H9 (cell line): ENCODE data around the gene KIF16B. TPM values are rescaled to one million over a fixed set of nuclear protein-coding genes. Genes with fewer than 3 reads are reported as not detected.

Source experiments
- DNase-seq: peaks from one replicate; pipeline ENCODE4 v3.0.0-alpha.2; 2017
- H2AFZ ChIP-seq: one replicate; pipeline ENCODE4 v1.6.1; 2013; ENCODE audit warnings: mild to moderate bottlenecking, low read length, control low read depth, moderate library complexity
- H2AK5ac ChIP-seq: 2 replicates; pipeline ENCODE4 v1.6.1; 2013; ENCODE audit warnings: low read length, control low read depth, mixed read lengths; ENCODE audit not compliant: insufficient read length
- H2BK120ac ChIP-seq: one replicate; pipeline ENCODE4 v1.6.1; 2013; ENCODE audit warnings: low read depth, mild to moderate bottlenecking, low read length, control low read depth, inconsistent platforms; ENCODE audit not compliant: poor library complexity, severe bottlenecking
- H2BK12ac ChIP-seq: 2 replicates; pipeline ENCODE4 v1.6.1; 2013; ENCODE audit warnings: low read length, control low read depth, mixed read lengths, low read depth; ENCODE audit not compliant: insufficient read length
- H2BK15ac ChIP-seq: 2 replicates; pipeline ENCODE4 v1.6.1; 2013; ENCODE audit warnings: low read depth, low read length, control low read depth
- H2BK20ac ChIP-seq: one replicate; pipeline ENCODE4 v1.6.1; 2013; ENCODE audit warnings: low read depth, mild to moderate bottlenecking, low read length, control low read depth, inconsistent platforms; ENCODE audit not compliant: poor library complexity, severe bottlenecking
- H2BK5ac ChIP-seq: 2 replicates; pipeline ENCODE4 v1.6.1; 2013; ENCODE audit warnings: low read length, control low read depth, mixed read lengths; ENCODE audit not compliant: insufficient read length
- H3K14ac ChIP-seq: 2 replicates; pipeline ENCODE4 v1.6.1; 2013; ENCODE audit warnings: low read length, control low read depth; ENCODE audit not compliant: insufficient read depth
- H3K18ac ChIP-seq: 2 replicates; pipeline ENCODE4 v1.6.1; 2013; ENCODE audit warnings: low read depth, mild to moderate bottlenecking, mixed read lengths, low read length, control low read depth; ENCODE audit not compliant: insufficient read length
- H3K23ac ChIP-seq: 2 replicates; pipeline ENCODE4 v1.6.1; 2013; ENCODE audit warnings: low read length, control low read depth, mixed read lengths, low read depth; ENCODE audit not compliant: insufficient read length
- H3K23me2 ChIP-seq: 2 replicates; pipeline ENCODE4 v1.6.1; 2013; ENCODE audit warnings: low read depth, mild to moderate bottlenecking, mixed read lengths, low read length, control low read depth; ENCODE audit not compliant: insufficient read length, poor library complexity, severe bottlenecking
- H3K27ac ChIP-seq: 2 replicates; pipeline ENCODE4 v1.5.1; 2013; ENCODE audit warnings: low read length, control low read depth, mixed read lengths, low read depth; ENCODE audit not compliant: insufficient read length
- H3K27me3 ChIP-seq: 2 replicates; pipeline ENCODE4 v1.6.1; 2013; ENCODE audit warnings: low read length, control low read depth, inconsistent platforms; ENCODE audit not compliant: insufficient read depth
- H3K4ac ChIP-seq: 2 replicates; pipeline ENCODE4 v1.6.1; 2013; ENCODE audit warnings: low read depth, mild to moderate bottlenecking, control low read depth, inconsistent platforms, low read length, moderate library complexity
- H3K4me1 ChIP-seq: 2 replicates; pipeline ENCODE4 v1.6.1; 2013; ENCODE audit warnings: low read length, control low read depth, inconsistent platforms; ENCODE audit not compliant: insufficient read depth
- H3K4me2 ChIP-seq: 2 replicates; pipeline ENCODE4 v1.6.1; 2013; ENCODE audit warnings: low read length, control low read depth, mixed read lengths; ENCODE audit not compliant: insufficient read length, insufficient read depth
- H3K56ac ChIP-seq: 2 replicates; pipeline ENCODE4 v1.6.1; 2013; ENCODE audit warnings: low read depth, mild to moderate bottlenecking, mixed read lengths, low read length, control low read depth; ENCODE audit not compliant: insufficient read length
- H3K79me1 ChIP-seq: 2 replicates; pipeline ENCODE4 v1.6.1; 2013; ENCODE audit warnings: low read depth, mild to moderate bottlenecking, moderate library complexity, low read length, control low read depth, inconsistent platforms; ENCODE audit not compliant: insufficient read depth, poor library complexity, severe bottlenecking
- H3K79me2 ChIP-seq: 2 replicates; pipeline ENCODE4 v1.6.1; 2013; ENCODE audit warnings: low read length, control low read depth, inconsistent platforms; ENCODE audit not compliant: insufficient read depth
- H3K9ac ChIP-seq: 2 replicates; pipeline ENCODE4 v1.6.1; 2013; ENCODE audit warnings: low read length, control low read depth, mixed read lengths; ENCODE audit not compliant: insufficient read length; ENCODE audit errors: extremely low read depth
- H3K9me3 ChIP-seq: one replicate; pipeline ENCODE4 v1.6.1; 2013; ENCODE audit warnings: low read depth, low read length, inconsistent platforms; ENCODE audit not compliant: control insufficient read depth
- H3T11ph ChIP-seq: one replicate; pipeline ENCODE4 v1.6.1; 2013; ENCODE audit warnings: mild to moderate bottlenecking, low read length, control low read depth, inconsistent platforms
- H4K20me1 ChIP-seq: one replicate; pipeline ENCODE4 v1.6.1; 2013; ENCODE audit not compliant: control insufficient read depth, insufficient read length, insufficient read depth
- H4K5ac ChIP-seq: 2 replicates; pipeline ENCODE4 v1.6.1; 2013; ENCODE audit warnings: low read depth, mild to moderate bottlenecking, mixed read lengths, low read length, control low read depth; ENCODE audit not compliant: insufficient read length
- H4K8ac ChIP-seq: replicated peaks from 2 replicates; pipeline ENCODE4 v1.6.1; 2013; ENCODE audit warnings: low read length, control low read depth, mixed read lengths, low read depth; ENCODE audit not compliant: insufficient read length
- H4K91ac ChIP-seq: 2 replicates; pipeline ENCODE4 v1.6.1; 2013; ENCODE audit warnings: low read depth, mild to moderate bottlenecking, moderate library complexity, mixed read lengths, low read length, control low read depth; ENCODE audit not compliant: insufficient read length
- H3K27ac Mint-ChIP-seq, 3 experiments: 2 replicates in 2 of 3; 3 replicates in 1 of 3; pipeline ENCODE4 v1.8.0; 2020 to 2021; ENCODE audit warnings: mixed read lengths in 3 of 3, mild to moderate bottlenecking in 1 of 3, moderate library complexity in 1 of 3
- H3K27me3 Mint-ChIP-seq: 2 replicates; pipeline ENCODE4 v1.8.0; 2021; ENCODE audit warnings: low read depth, mild to moderate bottlenecking, moderate library complexity, mixed read lengths
- H3K36me3 Mint-ChIP-seq, 3 experiments: 2 replicates in 2 of 3; 3 replicates in 1 of 3; pipeline ENCODE4 v1.8.0; 2020 to 2021; ENCODE audit warnings: low read depth in 3 of 3, mixed read lengths in 3 of 3; ENCODE audit not compliant: insufficient read depth in 1 of 3
- H3K4me1 Mint-ChIP-seq, 2 experiments: 2 replicates each; pipeline ENCODE4 v1.8.0; 2020; ENCODE audit warnings: mixed read lengths in 2 of 2
- H3K4me3 Mint-ChIP-seq, 2 experiments: 2 replicates in 1 of 2; 3 replicates in 1 of 2; pipeline ENCODE4 v1.8.0; 2020 to 2021; ENCODE audit warnings: mild to moderate bottlenecking in 2 of 2, mixed read lengths in 2 of 2, moderate library complexity in 1 of 2
- H3K9me3 Mint-ChIP-seq, 2 experiments: 2 replicates in 1 of 2; 3 replicates in 1 of 2; pipeline ENCODE4 v1.8.0; 2020; ENCODE audit warnings: mild to moderate bottlenecking in 2 of 2, mixed read lengths in 2 of 2, moderate library complexity in 1 of 2
- CTCF ChIP-seq: fragments of 200-600 bp; sonication (generic); conservative IDR thresholded peaks from 3 replicates; pipeline ENCODE4 v1.8.0; 2021; ENCODE audit warnings: antibody characterized with exemption, mild to moderate bottlenecking
- WGBS: extraction: QIAGEN DNeasy Blood & Tissue Kit; methylation state at CpG from one replicate; pipeline ENCODE4 v1.1.7; 2013; ENCODE audit warnings: missing lambda C conversion rate, low lambda C conversion rate, mixed read lengths; ENCODE audit not compliant: insufficient read length; ENCODE audit errors: extremely low coverage; 5-methylcytosine and 5-hydroxymethylcytosine counted together
- total RNA-seq: library from RNA; stranded (reverse); gene quantifications from 2 replicates; pipeline ENCODE4 v1.2.1, GENCODE V29; 2021

The KIF16B gene
- total RNA-seq, 1 experiment from 2014 or later: 7.4 TPM

- no peak overlapping the region for H3K27ac ChIP-seq
- H4K8ac ChIP-seq: no peak overlapping the region
- DNase-seq: no peak
- H2BK15ac ChIP-seq: no peak overlapping the region
- H2BK20ac ChIP-seq: no peak overlapping the region
- no peak overlapping the region for H3K14ac ChIP-seq
- no peak overlapping the region for H3K4ac ChIP-seq
- H3K23me2 ChIP-seq: no peaks in the 10 kb centered on the region
- H3K4me1 ChIP-seq: no peaks in the 10 kb centered on the region
- no peak overlapping the region for H3K18ac ChIP-seq
- H3K56ac ChIP-seq: no peak overlapping the region
- H4K91ac ChIP-seq: no peak overlapping the region
- H2AFZ ChIP-seq: no peak overlapping the region
- no peak overlapping the region for H2AK5ac ChIP-seq
- H3K9me3 ChIP-seq: no peaks in the 10 kb centered on the region
- no peaks in the 10 kb centered on the region for H3K79me2 ChIP-seq
- Mint-ChIP-seq H3K27me3 (no peaks in the 10 kb centered on the region), H3K27ac (no peak overlapping the region), H3K4me3 (no peak overlapping the region), H3K9me3 (no peaks in the 10 kb centered on the region), H3K36me3 (peaks cover 0 to 6% (median 4%) of the 10 kb centered on the region in 3 experiments; a peak in 4 of 7 replicates), H3K4me1 (no peaks in the 10 kb centered on the region; a peak in 1 of 4 replicates)
- H4K5ac ChIP-seq: no peak overlapping the region
- no peak overlapping the region for H3T11ph ChIP-seq
- WGBS: no CpG with 5 or more reads among the region's 4 CpGs
- no peak overlapping the region for H2BK12ac ChIP-seq
- no peak overlapping the region for H3K23ac ChIP-seq
- no peak overlapping the region for H2BK120ac ChIP-seq
- H3K9ac ChIP-seq: no peak overlapping the region
- TF ChIP-seq CTCF: no peak
- no peaks in the 10 kb centered on the region for H3K79me1 ChIP-seq
- H4K20me1 ChIP-seq: no peaks in the 10 kb centered on the region
- H2BK5ac ChIP-seq: no peak overlapping the region
- no peak overlapping the region for H3K4me2 ChIP-seq
- no peaks in the 10 kb centered on the region for H3K27me3 ChIP-seq
These were observed 259.3 kb downstream of the KIF16B start for GRCh38 chr20:16313917-16314316.
